Mucosa of descending colon (tissue), 3 donors: ENCODE measurements around the gene ARHGAP9. TPM values are rescaled to one million over a fixed set of nuclear protein-coding genes. Genes with fewer than 3 reads are reported as not detected.
"Not testable (repeated sequence)": the region's sequence is repeated elsewhere in the genome, so short reads cannot be mapped to it uniquely, and the experiment has no call there.

Experiments
- ATAC-seq: fragments of 200-7000 bp; cut with Tn5 transposase; one replicate; pipeline ENCODE4 v1.9.1; 2020; ENCODE audit warnings: mild to moderate bottlenecking, moderate library complexity
- DNase-seq, 3 donors: peaks; one replicate each; pipeline ENCODE4 v3.0.0-alpha.2; 2020
- H3K36me3 ChIP-seq: fragments of 200-600 bp; one replicate; pipeline ENCODE4 v1.8.0; 2021; ENCODE audit warnings: low read depth, mild to moderate bottlenecking
- H3K4me1 ChIP-seq: fragments of 200-600 bp; one replicate; pipeline ENCODE4 v1.8.0; 2021; ENCODE audit warnings: low read depth, mild to moderate bottlenecking
- H3K4me3 ChIP-seq: fragments of 200-600 bp; one replicate; pipeline ENCODE4 v1.8.0; 2021; ENCODE audit warnings: mild to moderate bottlenecking
- H3K9me3 ChIP-seq: fragments of 200-600 bp; one replicate; pipeline ENCODE4 v1.8.0; 2021; ENCODE audit warnings: mild to moderate bottlenecking
- CTCF ChIP-seq: fragments of 200-600 bp; IDR thresholded peaks from one replicate; pipeline ENCODE4 v1.8.0; 2022; ENCODE audit warnings: antibody characterized with exemption, mild to moderate bottlenecking
- intact Hi-C, 2 donors: fragments of 100-400 bp; cut with DNase I in 1 of 2; cut with micrococcal nuclease in 1 of 2; formaldehyde crosslinking; loops; one replicate each; pipeline versions ENCODE4 v1.11.0 to v1.11.1; 2022; cut with DNase I, micrococcal nuclease
- total RNA-seq, 3 donors: library from RNA; stranded (reverse); fragmentation: NEBNext Ultra II Directional in 2 of 3; extraction: Animal tissue kit (Norgen Biotek cat#: 25700) in 2 of 3; gene quantifications; one replicate each; pipeline versions ENCODE4 v1.2.1 to v1.2.4, GENCODE V29; 2021 to 2023
- donor health status: DM: no; HTN: no; CAD: no; lungs with moderate emphysema.
- donor health status: DM: no; HTN: no; CAD: no.
- donor health status: DM: no; HTN: yes; CAD: no.

The ARHGAP9 gene
- total RNA-seq, 3 donors from 2014 or later = 8.8 to 18.5 (median 15.0) TPM

GRCh38 chr12:57514720-57515407, 35.2 kb upstream of the ARHGAP9 start:
- no peak overlapping the region for H3K4me3 ChIP-seq
- no peak for TF ChIP-seq CTCF
- peaks cover 8% of the 10 kb centered on the region for H3K36me3 ChIP-seq
- ATAC-seq = no peak
- H3K9me3 ChIP-seq = no peaks in the 10 kb centered on the region
- peaks cover 22% of the 10 kb centered on the region for H3K4me1 ChIP-seq
- intact Hi-C loops = no loop called here
- DNase-seq = no peak

- H3K9me3 ChIP-seq, intact Hi-C loops, ATAC-seq, H3K4me3 ChIP-seq, H3K36me3 ChIP-seq, DNase-seq: not testable (repeated sequence)
- H3K4me1 ChIP-seq = peaks cover 18% of the 10 kb centered on the region
Observed at GRCh38 chr12:57514246-57514645, 34.6 kb upstream of the ARHGAP9 start.

GRCh38 chr12:57513677-57514076, 34.0 kb upstream of the ARHGAP9 start:
- H3K4me1 ChIP-seq = peaks cover 13% of the 10 kb centered on the region
- DNase-seq, intact Hi-C loops, H3K9me3 ChIP-seq, H3K4me3 ChIP-seq, H3K36me3 ChIP-seq, ATAC-seq: not testable (repeated sequence)

GRCh38 chr12:57513266-57513665, 33.6 kb upstream of the ARHGAP9 start:
- H3K36me3 ChIP-seq = peaks cover 8% of the 10 kb centered on the region
- H3K4me1 ChIP-seq = peaks cover 8% of the 10 kb centered on the region
- no peak for TF ChIP-seq CTCF
- intact Hi-C loops = no loop called here
- no peak overlapping the region for H3K4me3 ChIP-seq
- DNase-seq (no peak), ATAC-seq (no peak)
- H3K9me3 ChIP-seq = no peaks in the 10 kb centered on the region

- H3K36me3 ChIP-seq = peaks cover 8% of the 10 kb centered on the region
- intact Hi-C loops = no loop called here
- TF ChIP-seq CTCF = no peak
Observed at GRCh38 chr12:57512665-57513064, 33.0 kb upstream of the ARHGAP9 start.

GRCh38 chr12:57511588-57512325, 32.1 kb upstream of the ARHGAP9 start:
- Histone ChIP-seq H3K4me3 (no peak overlapping the region), H3K9me3 (no peaks in the 10 kb centered on the region), H3K36me3 (peaks cover 8% of the 10 kb centered on the region), H3K4me1 (no peaks in the 10 kb centered on the region)
- DNase-seq = no peak
- intact Hi-C loops = no loop called here
- no peak for ATAC-seq
- no peak for TF ChIP-seq CTCF

More at GRCh38 chr12:57512665-57513064, 33.0 kb upstream of the ARHGAP9 start:
- H3K4me1 ChIP-seq = peaks cover 2% of the 10 kb centered on the region
- ATAC-seq = no peak
- DNase-seq = no peak
- no peak overlapping the region for H3K4me3 ChIP-seq
- H3K9me3 ChIP-seq = no peaks in the 10 kb centered on the region
